Activated CD8-positive, alpha-beta memory T cell treated with anti-CD3 and anti-CD28 coated beads for 24 hours (primary cell): ENCODE results near the gene FAM168A.
"Not testable (repeated sequence)": the region's sequence is repeated elsewhere in the genome, so short reads cannot be mapped to it uniquely, and the experiment has no call there.

ENCODE experiments used
- DNase-seq: peaks from one replicate; pipeline ENCODE4 v3.0.0-alpha.2; 2020

The FAM168A gene

GRCh38 chr11:73465023-73465675 is 132.8 kb downstream of the FAM168A start:
- DNase-seq: no peak

- DNase-seq: no peak
Observed at GRCh38 chr11:73464347-73464746, 133.6 kb downstream of the FAM168A start.

GRCh38 chr11:73463359-73463758 is 134.6 kb downstream of the FAM168A start:
- no peak for DNase-seq

- DNase-seq: no peak
Observed at GRCh38 chr11:73461964-73462363, 135.9 kb downstream of the FAM168A start.

GRCh38 chr11:73461335-73461840 is 136.5 kb downstream of the FAM168A start:
- DNase-seq: no peak

- no peak for DNase-seq
Observed at GRCh38 chr11:73458201-73458600, 139.7 kb downstream of the FAM168A start.

- no peak for DNase-seq
Observed at GRCh38 chr11:73454987-73455386, 142.9 kb downstream of the FAM168A start.

GRCh38 chr11:73453562-73453961 is 144.3 kb downstream of the FAM168A start:
- DNase-seq: no peak

GRCh38 chr11:73452726-73453125 is 145.2 kb downstream of the FAM168A start:
- DNase-seq: no peak

- DNase-seq: no peak
Observed at GRCh38 chr11:73451896-73452295, 146.0 kb downstream of the FAM168A start.

- DNase-seq: no peak
Observed at GRCh38 chr11:73446766-73447165, 151.1 kb downstream of the FAM168A start.

- DNase-seq: no peak
Observed at GRCh38 chr11:73445980-73446379, 151.9 kb downstream of the FAM168A start.

GRCh38 chr11:73439002-73439843 is 158.7 kb downstream of the FAM168A start:
- DNase-seq: no peak

- DNase-seq: not testable (repeated sequence)
Observed at GRCh38 chr11:73436859-73437258, 161.1 kb downstream of the FAM168A start.

- DNase-seq: no peak
Observed at GRCh38 chr11:73431396-73431795, 166.5 kb downstream of the FAM168A start.

GRCh38 chr11:73430326-73430725 is 167.6 kb downstream of the FAM168A start:
- DNase-seq: no peak

- DNase-seq: no peak
Observed at GRCh38 chr11:73429121-73429750, 168.7 kb downstream of the FAM168A start.

- DNase-seq: no peak
Observed at GRCh38 chr11:73428699-73429098, 169.2 kb downstream of the FAM168A start.

- DNase-seq: no peak
Observed at GRCh38 chr11:73428227-73428626, 169.7 kb downstream of the FAM168A start.

GRCh38 chr11:73426219-73426850 is 171.6 kb downstream of the FAM168A start:
- DNase-seq: no peak

- no peak for DNase-seq
Observed at GRCh38 chr11:73425108-73425507, 172.8 kb downstream of the FAM168A start.

- DNase-seq: no peak
Observed at GRCh38 chr11:73423506-73423905, 174.4 kb downstream of the FAM168A start.

GRCh38 chr11:73422886-73423285 is 175.0 kb downstream of the FAM168A start:
- no peak for DNase-seq
